Posterior cingulate gyrus (tissue), 11 donors: ENCODE data around the gene SNX3.

Source experiments
- DNase-seq, 10 donors: peaks; one replicate each; pipeline versions ENCODE4 v3.0.0 to v3.0.0-alpha.2; 2020 to 2021; ENCODE audit warnings: mixed read lengths in 3 of 10
- intact Hi-C: fragments of 100-400 bp; cut with DNase I; formaldehyde crosslinking; loops from one replicate; pipeline ENCODE4 v1.15.1; 2023

The SNX3 gene

DNA sequence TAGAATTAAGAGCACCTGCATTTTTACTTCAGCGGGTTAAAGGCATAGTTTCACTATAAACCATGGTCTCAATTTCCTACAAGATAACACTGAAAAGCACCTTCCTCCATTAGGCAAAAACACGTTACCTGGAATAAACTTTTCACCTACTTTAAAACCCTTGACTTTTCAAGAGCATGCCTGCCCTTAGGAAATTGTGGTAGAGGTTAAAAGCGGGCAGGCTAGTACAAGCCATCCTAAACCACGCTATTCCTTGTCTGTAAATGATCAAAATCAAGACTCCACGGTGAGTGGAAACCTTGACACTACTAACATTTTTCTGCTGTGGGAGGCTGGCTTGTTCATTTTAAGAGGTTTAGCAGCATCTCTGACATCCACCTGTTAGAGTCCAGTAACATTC lies 51.1 kb downstream of the SNX3 start:
- DNase-seq, result no peak
- intact Hi-C loops, result no loop called here

- DNase-seq, result peak in 1 of 10 donors; percentile 64
- intact Hi-C loops, result no loop called here
Measured at GRCh38 chr6:108207013-108207412, 53.8 kb downstream of the SNX3 start.

GRCh38 chr6:108203189-108204112 lies 57.4 kb downstream of the SNX3 start:
- intact Hi-C loops, result no loop called here
- peak in 4 of 10 donors; percentile 12 to 90 (median 52) for DNase-seq

DNA sequence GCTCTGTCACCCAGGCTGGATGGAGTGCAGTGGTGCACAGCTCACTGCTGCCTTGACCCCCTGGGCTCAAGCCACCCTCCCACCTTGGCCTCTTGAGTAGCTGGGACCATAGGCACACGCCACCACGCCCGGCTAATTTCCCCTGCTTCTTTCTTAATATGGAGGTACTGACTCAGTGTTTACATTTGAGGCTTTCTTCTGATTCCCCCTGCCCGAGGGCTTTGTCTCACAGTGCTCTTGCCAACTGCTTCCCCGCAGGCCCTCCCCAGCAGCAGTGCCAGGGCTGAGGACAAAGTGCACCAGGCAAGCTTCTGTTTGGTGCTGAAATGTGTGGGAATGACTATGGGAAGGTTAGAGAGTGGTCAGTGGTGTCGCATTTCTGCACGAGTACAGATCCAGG lies 60.2 kb downstream of the SNX3 start:
- DNase-seq, result peak in 2 of 10 donors; percentile 43 to 49
- intact Hi-C loops, result no loop called here

- peak in 2 of 10 donors; percentile 44 to 54 for DNase-seq
- intact Hi-C loops, result no loop called here
Measured at GRCh38 chr6:108200186-108200585, 60.7 kb downstream of the SNX3 start.

GRCh38 chr6:108198761-108199498 lies 61.9 kb downstream of the SNX3 start:
- peak in 3 of 10 donors; percentile 61 to 69 (median 62) for DNase-seq
- intact Hi-C loops, result no loop called here

GRCh38 chr6:108195209-108195608 lies 65.6 kb downstream of the SNX3 start:
- intact Hi-C loops, result no loop called here
- peak in 2 of 10 donors; percentile 26 to 62 for DNase-seq

DNA sequence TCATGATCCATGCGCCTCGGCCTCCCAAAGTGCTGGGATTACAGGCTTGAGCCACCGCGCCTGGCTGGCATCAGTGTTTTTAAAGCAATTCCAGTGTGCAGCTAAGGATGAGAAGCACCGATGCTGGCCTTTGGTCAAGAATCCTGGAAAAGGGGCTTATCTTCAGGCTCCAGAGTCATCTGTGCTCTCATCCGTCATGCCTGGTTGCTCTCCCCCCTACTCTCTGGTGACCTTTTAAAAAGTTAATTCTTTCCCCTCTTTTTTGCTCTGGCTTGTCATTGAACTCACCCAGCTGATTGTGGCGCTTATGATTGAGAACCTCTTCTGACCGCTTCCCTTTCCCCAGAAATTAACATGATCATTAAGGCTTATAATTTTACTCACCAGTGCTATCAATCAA lies 66.3 kb downstream of the SNX3 start:
- DNase-seq, result no peak
- intact Hi-C loops, result no loop called here

DNA sequence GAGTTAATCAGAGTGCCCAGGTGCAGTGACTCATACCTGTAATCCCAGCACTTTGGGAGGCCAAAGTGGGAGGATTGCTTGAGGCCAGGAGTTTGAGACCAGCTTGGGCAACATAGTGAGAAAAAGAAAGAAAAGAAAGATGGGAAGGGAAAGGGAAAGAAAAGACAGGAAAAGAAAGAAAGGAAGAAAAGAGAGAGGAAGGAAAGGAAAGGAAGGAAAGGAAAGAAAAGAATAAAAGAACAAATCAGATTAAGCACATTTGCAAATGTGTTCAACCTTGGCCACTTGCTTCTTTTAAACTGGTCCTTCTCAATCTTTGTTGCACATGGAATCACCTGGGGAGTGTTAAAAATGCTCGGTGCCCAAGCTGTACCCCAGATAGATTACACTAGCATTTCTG lies 67.0 kb downstream of the SNX3 start:
- DNase-seq, result no peak
- intact Hi-C loops, result no loop called here

DNA sequence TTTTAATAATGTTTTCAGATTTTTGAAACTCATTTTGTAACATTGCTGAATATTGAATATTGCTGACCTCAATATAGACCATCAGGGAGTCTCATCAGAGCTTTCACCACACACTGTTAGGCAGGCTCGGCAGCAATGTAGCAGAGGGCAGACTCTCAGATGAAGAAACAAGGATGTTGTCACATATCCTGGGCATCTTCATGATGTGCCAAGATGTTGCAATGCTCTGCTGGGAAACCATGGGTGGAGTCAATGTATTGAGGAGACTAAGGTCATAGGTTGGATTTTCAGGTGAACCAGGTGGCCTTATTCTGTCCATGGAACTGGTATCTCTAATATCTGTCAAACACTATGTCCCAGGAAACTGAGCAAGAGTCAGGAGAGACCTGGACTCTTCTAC lies 67.7 kb downstream of the SNX3 start:
- intact Hi-C loops, result no loop called here
- no peak for DNase-seq

DNA sequence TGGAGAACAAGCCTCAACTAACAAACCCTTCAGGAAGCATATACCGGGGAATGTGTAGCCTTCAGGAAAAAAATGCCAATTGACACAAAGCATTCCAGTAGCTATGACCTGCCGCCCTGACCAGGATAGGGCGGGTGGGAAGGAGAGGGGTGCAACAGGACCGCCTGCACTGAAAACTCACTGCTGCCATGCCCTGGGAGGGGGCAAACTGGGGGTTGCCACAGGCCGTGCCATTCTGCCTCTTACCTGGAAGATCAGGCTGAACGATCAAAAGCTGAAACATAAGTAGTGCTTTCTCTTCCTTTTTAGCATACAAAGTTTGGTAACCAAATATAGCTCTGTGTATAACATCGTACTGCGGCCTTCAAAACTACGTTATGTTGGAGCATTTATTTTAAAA lies 73.3 kb downstream of the SNX3 start:
- intact Hi-C loops, result no loop called here
- peak in 2 of 10 donors; percentile 39 to 56 for DNase-seq

GRCh38 chr6:108186226-108186625 lies 74.6 kb downstream of the SNX3 start:
- no peak for DNase-seq
- intact Hi-C loops, result no loop called here

- intact Hi-C loops, result no loop called here
- no peak for DNase-seq
Measured at GRCh38 chr6:108180776-108181175, 80.1 kb downstream of the SNX3 start.

GRCh38 chr6:108180266-108180665 lies 80.6 kb downstream of the SNX3 start:
- intact Hi-C loops, result no loop called here
- no peak for DNase-seq

GRCh38 chr6:108179741-108180140 lies 81.1 kb downstream of the SNX3 start:
- DNase-seq, result peak in 1 of 10 donors; percentile 47
- intact Hi-C loops, result no loop called here

DNA sequence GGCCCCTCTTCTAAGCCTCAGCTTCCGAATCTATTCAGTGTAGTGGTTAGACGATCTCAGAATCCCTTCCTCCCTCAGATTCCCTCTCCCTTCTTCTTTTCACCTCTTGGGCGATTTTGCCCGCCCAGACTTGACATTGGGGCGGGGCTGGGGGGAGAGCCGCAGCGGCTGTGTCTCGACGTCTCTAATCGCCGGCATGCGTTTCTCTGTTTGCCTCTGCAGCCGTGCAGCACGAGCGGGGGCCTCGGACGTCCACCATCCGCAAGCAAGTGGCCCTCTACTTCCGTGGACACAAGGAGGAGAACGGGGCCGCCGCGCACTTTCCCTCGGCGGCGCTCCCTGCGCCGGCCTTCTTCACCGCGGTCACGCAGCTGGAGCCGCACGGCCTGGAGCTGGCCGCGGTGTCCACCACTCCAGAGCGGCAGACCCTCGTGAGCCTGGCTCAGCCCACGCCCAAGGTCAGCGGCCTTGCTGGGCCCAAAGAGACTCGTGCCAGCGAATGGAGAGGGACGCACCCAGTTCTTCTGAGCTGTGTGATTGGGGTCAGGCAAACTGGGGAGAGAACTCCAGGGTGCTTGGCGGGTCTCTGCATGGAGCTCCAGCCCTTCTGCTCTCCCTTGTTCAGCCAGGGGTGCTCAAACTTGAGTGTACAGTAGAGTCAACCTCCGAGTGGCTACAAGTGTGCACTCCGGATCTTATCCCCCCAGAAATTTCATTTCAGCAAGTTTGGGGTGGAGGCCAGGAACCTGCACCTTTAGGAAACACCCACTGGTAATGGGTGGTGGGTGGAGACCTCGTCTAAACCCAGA lies 84.4 kb downstream of the SNX3 start:
- intact Hi-C loops, result no loop called here
- peak in 2 of 10 donors; percentile 43 to 80 for DNase-seq

- intact Hi-C loops, result no loop called here
- peak in 2 of 10 donors; percentile 49 to 79 for DNase-seq
Measured at GRCh38 chr6:108175592-108176279, 85.1 kb downstream of the SNX3 start.

- intact Hi-C loops, result no loop called here
Measured at GRCh38 chr6:108175176-108175591, 85.7 kb downstream of the SNX3 start.

DNA sequence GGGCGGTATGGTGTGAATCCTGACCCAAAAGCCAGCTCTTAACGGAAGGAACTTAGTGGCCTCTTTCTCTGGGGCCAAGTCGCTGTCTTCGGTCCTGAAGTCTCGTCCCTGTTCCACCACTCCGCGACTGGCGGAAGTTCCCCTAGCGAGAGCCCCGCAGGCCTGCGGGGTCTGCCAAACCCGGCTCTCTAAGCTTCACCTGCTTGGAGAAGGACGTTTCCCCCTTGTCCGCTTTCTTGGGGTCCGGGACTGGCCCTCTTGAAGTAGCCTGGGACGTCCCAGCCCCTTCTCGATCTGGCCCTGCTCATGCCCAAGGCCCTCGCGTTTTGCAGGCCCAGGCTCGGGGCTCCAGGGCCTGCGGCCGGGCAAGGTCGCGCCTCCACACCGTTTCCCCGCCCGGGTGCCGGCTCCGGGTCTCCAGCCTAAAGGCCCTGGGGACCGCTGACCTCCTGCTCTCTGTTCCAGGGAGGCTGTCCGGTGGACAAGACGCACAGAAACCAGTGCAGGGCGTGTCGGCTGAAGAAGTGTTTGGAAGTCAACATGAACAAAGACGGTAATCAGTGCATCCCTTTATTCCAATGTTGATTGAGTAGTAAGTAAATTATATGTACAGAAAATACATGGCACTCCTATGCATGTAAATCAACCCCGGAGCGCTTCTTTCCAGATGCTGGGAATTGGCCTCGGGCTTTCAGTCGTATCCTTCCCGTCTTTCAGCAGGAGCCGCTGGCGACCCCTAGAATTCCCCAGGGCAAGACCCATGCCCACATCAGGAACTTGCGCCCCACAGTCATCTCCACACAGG lies 86.3 kb downstream of the SNX3 start:
- DNase-seq, result peak in 2 of 10 donors; percentile 63 to 70
- intact Hi-C loops, result no loop called here

More at GRCh38 chr6:108175176-108175591, 85.7 kb downstream of the SNX3 start:
- peak in 2 of 10 donors; percentile 18 to 68 for DNase-seq
